ENCODE results near the gene SCIN.

SCIN gene

DNA sequence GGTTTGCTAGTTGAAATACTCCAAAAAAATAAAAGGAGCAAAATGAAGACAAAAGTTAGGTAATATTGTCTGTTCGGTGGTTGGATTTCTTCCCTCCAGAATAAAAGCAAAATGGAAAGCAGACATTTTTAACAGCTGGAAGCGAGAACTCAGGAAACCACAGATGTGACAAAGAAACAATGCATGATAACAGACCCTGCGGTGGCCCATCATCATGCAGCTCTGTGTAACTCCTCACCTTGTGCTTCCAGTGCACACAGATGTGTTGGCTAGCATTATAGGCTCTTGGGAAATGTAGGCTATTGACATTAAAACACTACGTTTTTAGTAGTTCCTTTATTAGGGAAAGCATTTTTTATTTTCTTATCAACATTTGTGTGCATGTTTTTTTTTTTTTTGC, 63.1 kb downstream of the SCIN start:
- no peak for DNase-seq (ENCODE audit: extremely low spot score)
- ChIA-PET CTCF (no interaction called here), POLR2A (no interaction called here)
- TF ChIP-seq ELF4 (IDR thresholded peaks at IDR 0.05) (no peak), HDGF (IDR thresholded peaks at IDR 0.05; ENCODE audit: borderline replicate concordance) (no peak), LEF1 (IDR thresholded peaks at IDR 0.05; ENCODE audit: borderline replicate concordance) (no peak)

DNA sequence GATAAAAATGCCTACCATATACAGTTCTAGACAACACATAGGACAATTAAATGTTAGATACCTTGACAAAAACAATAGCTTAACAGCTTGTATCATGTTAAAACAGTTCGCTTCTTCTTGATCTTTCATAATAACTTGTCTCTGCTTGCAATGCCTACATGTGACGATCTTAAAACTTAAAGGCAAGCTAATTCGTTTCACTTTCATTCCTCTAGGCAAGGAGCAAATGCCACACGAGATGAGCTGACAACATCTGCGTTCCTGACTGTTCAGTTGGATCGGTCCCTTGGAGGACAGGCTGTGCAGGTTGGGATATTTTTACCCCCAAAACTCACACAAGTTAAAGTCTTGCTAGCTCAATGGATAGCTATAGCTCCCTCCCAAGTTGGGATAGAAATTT, 65.3 kb downstream of the SCIN start:
- POLR2A ChIA-PET: no interaction called here
- CTCF ChIA-PET: interaction anchor here (0.6 kb wide), 1 partner anchor 471 kb away, joined by 4 read pairs; no protein-coding TSS in a partner anchor
- no peak for TF ChIP-seq ARNT (IDR thresholded peaks at IDR 0.05)
- no peak for TF ChIP-seq FOXM1 (IDR thresholded peaks at IDR 0.05; ENCODE audit: borderline replicate concordance)
- no peak for TF ChIP-seq SP1 (IDR thresholded peaks at IDR 0.05)
- no peak for TF ChIP-seq ZNF384 (IDR thresholded peaks at IDR 0.05)
- no peak for TF ChIP-seq FOXK2 (IDR thresholded peaks at IDR 0.05)
- no peak for TF ChIP-seq LEF1 (IDR thresholded peaks at IDR 0.05; ENCODE audit: borderline replicate concordance)
- TF ChIP-seq ELF4 (IDR thresholded peaks at IDR 0.05): no peak
- no peak for TF ChIP-seq SUZ12 (IDR thresholded peaks at IDR 0.05)
- TF ChIP-seq L3MBTL2 (conservative IDR thresholded peaks at IDR 0.05): no peak
- no peak for TF ChIP-seq TARDBP (IDR thresholded peaks at IDR 0.05)
- TF ChIP-seq NFRKB (IDR thresholded peaks at IDR 0.05): no peak
- no peak for TF ChIP-seq FOXA1 (IDR thresholded peaks at IDR 0.05)
- TF ChIP-seq HDGF (IDR thresholded peaks at IDR 0.05; ENCODE audit: borderline replicate concordance): no peak
- no peak for TF ChIP-seq CTBP1 (IDR thresholded peaks at IDR 0.05; ENCODE audit: borderline replicate concordance)
- no peak for TF ChIP-seq BHLHE40 (IDR thresholded peaks at IDR 0.05; ENCODE audit: borderline replicate concordance)
- TF ChIP-seq, protein P1, sequence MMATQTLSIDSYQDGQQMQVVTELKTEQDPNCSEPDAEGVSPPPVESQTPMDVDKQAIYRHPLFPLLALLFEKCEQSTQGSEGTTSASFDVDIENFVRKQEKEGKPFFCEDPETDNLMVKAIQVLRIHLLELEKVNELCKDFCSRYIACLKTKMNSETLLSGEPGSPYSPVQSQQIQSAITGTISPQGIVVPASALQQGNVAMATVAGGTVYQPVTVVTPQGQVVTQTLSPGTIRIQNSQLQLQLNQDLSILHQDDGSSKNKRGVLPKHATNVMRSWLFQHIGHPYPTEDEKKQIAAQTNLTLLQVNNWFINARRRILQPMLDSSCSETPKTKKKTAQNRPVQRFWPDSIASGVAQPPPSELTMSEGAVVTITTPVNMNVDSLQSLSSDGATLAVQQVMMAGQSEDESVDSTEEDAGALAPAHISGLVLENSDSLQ (IDR thresholded peaks at IDR 0.05): no peak
- DNase-seq (ENCODE audit: extremely low spot score): no peak

DNA sequence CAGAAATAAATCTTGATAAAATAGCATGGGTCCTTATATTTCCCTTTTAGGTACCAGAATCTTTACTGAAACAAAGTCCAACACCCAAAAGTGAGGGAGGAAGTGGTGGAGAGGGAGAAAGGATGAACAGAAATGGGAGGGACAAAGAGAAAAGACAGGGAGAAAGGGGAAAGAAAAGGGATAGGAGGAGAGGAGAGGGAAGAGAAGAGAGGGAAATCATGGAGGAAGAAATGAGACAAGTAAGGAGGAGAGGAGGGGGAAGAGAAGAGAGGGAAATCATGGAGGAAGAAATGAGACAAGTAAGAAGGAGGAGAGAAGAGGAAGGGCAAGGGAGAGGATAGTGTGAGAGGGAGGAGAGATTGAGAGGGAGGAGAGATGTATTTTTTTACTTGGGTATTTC, 66.8 kb downstream of the SCIN start:
- ChIA-PET CTCF (interaction anchor here (0.9 kb wide), 1 partner anchor 179 kb away, joined by 4 read pairs; no protein-coding TSS in a partner anchor), POLR2A (no interaction called here)
- no peak for TF ChIP-seq L3MBTL2 (conservative IDR thresholded peaks at IDR 0.05)
- TF ChIP-seq ELF4 (IDR thresholded peaks at IDR 0.05): no peak
- TF ChIP-seq NFRKB (IDR thresholded peaks at IDR 0.05): no peak
- no peak for TF ChIP-seq FOXM1 (IDR thresholded peaks at IDR 0.05; ENCODE audit: borderline replicate concordance)
- no peak for TF ChIP-seq CTBP1 (IDR thresholded peaks at IDR 0.05; ENCODE audit: borderline replicate concordance)
- no peak for TF ChIP-seq ARNT (IDR thresholded peaks at IDR 0.05)
- TF ChIP-seq FOXK2 (IDR thresholded peaks at IDR 0.05): no peak
- TF ChIP-seq LEF1 (IDR thresholded peaks at IDR 0.05; ENCODE audit: borderline replicate concordance): no peak
- DNase-seq (ENCODE audit: extremely low spot score): no peak

DNA sequence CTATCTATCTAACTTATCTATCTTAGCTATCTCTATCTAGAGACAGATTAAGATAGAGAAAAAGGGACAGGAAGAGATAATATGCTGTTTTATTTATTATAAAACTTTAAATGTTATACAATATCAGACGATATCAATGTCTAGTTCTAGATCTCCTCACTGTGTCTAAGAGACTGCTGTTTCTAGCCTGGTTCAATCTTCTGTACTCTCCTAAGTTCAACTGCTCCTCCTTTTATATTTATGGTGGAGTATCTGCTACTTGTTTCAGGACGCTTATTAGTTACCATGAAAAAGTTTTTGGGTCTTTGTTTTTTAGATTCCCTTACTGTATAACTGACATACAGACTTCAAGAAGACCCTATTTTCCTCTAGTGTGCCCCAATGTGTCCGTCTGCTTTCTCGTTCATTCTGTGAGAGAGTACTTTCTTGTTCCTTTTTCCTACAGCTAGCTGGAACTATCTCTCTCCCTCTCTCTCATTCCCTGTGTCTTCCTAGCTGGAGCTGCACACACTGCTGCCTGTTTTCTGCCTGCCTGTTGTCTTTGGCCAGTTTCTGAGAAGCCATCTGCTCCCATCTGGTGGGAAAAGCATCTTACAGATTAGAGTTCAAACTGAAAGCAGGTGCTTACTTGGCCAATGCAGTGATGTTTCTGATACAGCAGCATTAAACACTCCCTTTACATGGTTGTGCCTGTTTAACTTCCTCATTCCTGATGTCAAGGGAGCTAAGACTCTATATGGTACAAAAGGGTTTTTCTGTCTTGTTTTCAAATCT, 67.5 kb downstream of the SCIN start:
- TF ChIP-seq SP1 (IDR thresholded peaks at IDR 0.05): no peak
- TF ChIP-seq FOXM1 (IDR thresholded peaks at IDR 0.05; ENCODE audit: borderline replicate concordance): no peak
- no peak for TF ChIP-seq TARDBP (IDR thresholded peaks at IDR 0.05)
- no peak for TF ChIP-seq BHLHE40 (IDR thresholded peaks at IDR 0.05; ENCODE audit: borderline replicate concordance)
- TF ChIP-seq LEF1 (IDR thresholded peaks at IDR 0.05; ENCODE audit: borderline replicate concordance): no peak
- no peak for TF ChIP-seq SUZ12 (IDR thresholded peaks at IDR 0.05)
- no peak for TF ChIP-seq L3MBTL2 (conservative IDR thresholded peaks at IDR 0.05)
- no peak for TF ChIP-seq CTBP1 (IDR thresholded peaks at IDR 0.05; ENCODE audit: borderline replicate concordance)
- no peak for TF ChIP-seq FOXK2 (IDR thresholded peaks at IDR 0.05)
- no peak for TF ChIP-seq ELF4 (IDR thresholded peaks at IDR 0.05)
- TF ChIP-seq NFRKB (IDR thresholded peaks at IDR 0.05): no peak
- TF ChIP-seq, protein P1 (IDR thresholded peaks at IDR 0.05): no peak
- TF ChIP-seq ARNT (IDR thresholded peaks at IDR 0.05): no peak
- no peak for TF ChIP-seq FOXA1 (IDR thresholded peaks at IDR 0.05)
- no peak for TF ChIP-seq HDGF (IDR thresholded peaks at IDR 0.05; ENCODE audit: borderline replicate concordance)
- no peak for TF ChIP-seq ZNF384 (IDR thresholded peaks at IDR 0.05)
- CTCF ChIA-PET: interaction anchor here (0.9 to 1.1 kb wide), 4 partner anchors 9 to 624 kb away, joined by 3 to 4 read pairs (median 4); partner anchors contain the start of gene ARL4A
- DNase-seq (ENCODE audit: extremely low spot score): no peak
- POLR2A ChIA-PET: no interaction called here

DNA sequence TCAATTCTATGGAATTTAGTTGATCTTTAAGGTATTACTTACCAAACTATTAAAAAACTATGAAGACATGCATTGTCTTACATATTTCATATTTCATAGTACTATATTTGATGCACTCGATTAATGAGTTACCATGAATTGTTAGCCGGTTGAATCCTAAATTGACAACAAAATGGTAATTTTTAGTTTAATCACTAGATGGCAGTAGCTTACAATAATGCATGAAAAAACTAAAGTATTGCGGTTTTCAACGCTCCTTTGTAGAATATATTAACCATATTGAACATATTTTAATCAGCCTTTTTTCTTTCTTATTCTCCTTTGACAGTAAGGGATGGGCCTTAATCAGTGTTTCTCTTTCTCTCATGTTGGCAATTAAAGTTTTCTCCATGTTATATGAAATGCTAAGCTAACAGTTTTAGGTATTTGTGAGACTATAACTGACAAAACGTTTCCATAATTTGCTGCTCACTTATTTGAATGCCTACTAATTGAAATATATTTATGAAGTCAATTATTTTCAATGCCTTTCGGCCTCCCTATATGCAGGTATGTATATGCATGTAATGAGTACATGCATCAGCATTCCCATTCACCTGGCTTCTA, 68.4 kb downstream of the SCIN start:
- POLR2A ChIA-PET: no interaction called here
- peak; percentile 14 for DNase-seq (ENCODE audit: extremely low spot score)
- no peak for TF ChIP-seq SP1 (IDR thresholded peaks at IDR 0.05)
- TF ChIP-seq CTBP1 (IDR thresholded peaks at IDR 0.05; ENCODE audit: borderline replicate concordance): no peak
- TF ChIP-seq, protein P1 (IDR thresholded peaks at IDR 0.05): no peak
- TF ChIP-seq ZNF384 (IDR thresholded peaks at IDR 0.05): no peak
- TF ChIP-seq FOXA1 (IDR thresholded peaks at IDR 0.05): no peak
- TF ChIP-seq BHLHE40 (IDR thresholded peaks at IDR 0.05; ENCODE audit: borderline replicate concordance): no peak
- no peak for TF ChIP-seq SUZ12 (IDR thresholded peaks at IDR 0.05)
- TF ChIP-seq HDGF (IDR thresholded peaks at IDR 0.05; ENCODE audit: borderline replicate concordance): no peak
- TF ChIP-seq TARDBP (IDR thresholded peaks at IDR 0.05): no peak
- no peak for TF ChIP-seq L3MBTL2 (conservative IDR thresholded peaks at IDR 0.05)
- no peak for TF ChIP-seq NFRKB (IDR thresholded peaks at IDR 0.05)
- CTCF ChIA-PET: interaction anchor here (0.9 to 1.1 kb wide), 3 partner anchors 8 to 623 kb away, joined by 3 to 4 read pairs (median 3); partner anchors contain the start of gene ARL4A

Data from HEK293T (cell line).